Gastroesophageal sphincter (tissue), 3 donors: ENCODE data around the gene NME1.

Experiments used
- EP300 ChIP-seq: sonication (generic); formaldehyde crosslinking; IDR thresholded peaks from one replicate; pipeline ENCODE4 v1.6.1; 2017; ENCODE audit warnings: antibody characterized with exemption, mild to moderate bottlenecking
- POLR2A ChIP-seq, 2 donors: fragments of 450-650 bp; IDR thresholded peaks; one replicate each; pipeline ENCODE4 v1.6.1; 2017; ENCODE audit warnings: antibody characterized with exemption in 2 of 2, mild to moderate bottlenecking in 2 of 2, moderate library complexity in 1 of 2
- POLR2AphosphoS5 ChIP-seq: sonication (generic); formaldehyde crosslinking; IDR thresholded peaks from one replicate; pipeline ENCODE4 v1.6.1; 2017; ENCODE audit warnings: antibody characterized with exemption
- TF ChIP-seq, protein P1 (sequence below), 4 experiments: fragments of 200-600 bp in 2 of 4; fragments of 450-650 bp in 2 of 4; sonication (generic) in 1 of 4; IDR thresholded peaks; one replicate each; pipeline ENCODE4 v1.5.1; 2017 to 2019; ENCODE audit warnings: antibody characterized with exemption in 4 of 4, mild to moderate bottlenecking in 2 of 4, moderate library complexity in 2 of 4

DNA sequence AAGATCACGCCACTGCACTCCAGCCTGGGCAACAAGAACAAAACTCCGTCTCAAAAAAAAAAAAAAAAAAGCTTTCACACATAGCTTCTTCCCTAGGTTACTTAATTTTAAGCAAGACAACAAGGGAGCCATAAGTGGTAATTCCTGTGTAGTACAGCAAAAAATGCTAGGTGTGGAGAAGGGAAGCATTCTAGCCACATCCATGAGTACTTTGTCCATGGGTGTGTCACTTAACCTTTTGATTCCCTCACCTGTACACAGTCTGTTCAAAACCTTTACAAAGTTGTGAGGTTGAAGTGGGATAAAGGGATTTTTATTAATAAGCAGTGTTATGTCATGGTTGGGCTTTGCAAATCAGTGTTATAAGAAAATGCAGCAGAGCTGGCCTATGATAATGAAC is 17.4 kb downstream of the NME1 start:
- TF ChIP-seq, protein P1, sequence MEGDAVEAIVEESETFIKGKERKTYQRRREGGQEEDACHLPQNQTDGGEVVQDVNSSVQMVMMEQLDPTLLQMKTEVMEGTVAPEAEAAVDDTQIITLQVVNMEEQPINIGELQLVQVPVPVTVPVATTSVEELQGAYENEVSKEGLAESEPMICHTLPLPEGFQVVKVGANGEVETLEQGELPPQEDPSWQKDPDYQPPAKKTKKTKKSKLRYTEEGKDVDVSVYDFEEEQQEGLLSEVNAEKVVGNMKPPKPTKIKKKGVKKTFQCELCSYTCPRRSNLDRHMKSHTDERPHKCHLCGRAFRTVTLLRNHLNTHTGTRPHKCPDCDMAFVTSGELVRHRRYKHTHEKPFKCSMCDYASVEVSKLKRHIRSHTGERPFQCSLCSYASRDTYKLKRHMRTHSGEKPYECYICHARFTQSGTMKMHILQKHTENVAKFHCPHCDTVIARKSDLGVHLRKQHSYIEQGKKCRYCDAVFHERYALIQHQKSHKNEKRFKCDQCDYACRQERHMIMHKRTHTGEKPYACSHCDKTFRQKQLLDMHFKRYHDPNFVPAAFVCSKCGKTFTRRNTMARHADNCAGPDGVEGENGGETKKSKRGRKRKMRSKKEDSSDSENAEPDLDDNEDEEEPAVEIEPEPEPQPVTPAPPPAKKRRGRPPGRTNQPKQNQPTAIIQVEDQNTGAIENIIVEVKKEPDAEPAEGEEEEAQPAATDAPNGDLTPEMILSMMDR (IDR thresholded peaks at IDR 0.05): no peak
- TF ChIP-seq POLR2A (IDR thresholded peaks at IDR 0.05) (no peak), POLR2AphosphoS5 (no peak), EP300 (no peak)
